HG02678 (cell line): ENCODE results near the gene ABHD10.

ENCODE experiments used
- ATAC-seq: cut with Tn5 transposase; IDR thresholded peaks from one replicate; pipeline ENCODE4 v1.9.1; 2021; ENCODE audit warnings: mild to moderate bottlenecking, moderate library complexity; ENCODE audit not compliant: unreplicated experiment

The ABHD10 gene

GRCh38 chr3:111978583-111979433 is at the start of gene ABHD10:
Gene ABHD10, plus strand, starts transcription at chr3:111979026. Its CDS starts 36 bp downstream, at chr3:111979062.
- ATAC-seq, result peak; percentile 96

- no peak for ATAC-seq
Observed at GRCh38 chr3:111929484-111929883, 49.3 kb upstream of the ABHD10 start.

GRCh38 chr3:111932946-111933345 is 45.9 kb upstream of the ABHD10 start:
- no peak for ATAC-seq

- ATAC-seq, result no peak
Observed at GRCh38 chr3:111936191-111936841, 42.5 kb upstream of the ABHD10 start.

GRCh38 chr3:111936967-111937366 is 41.9 kb upstream of the ABHD10 start:
- no peak for ATAC-seq

GRCh38 chr3:111937871-111938270 is 41.0 kb upstream of the ABHD10 start:
- ATAC-seq, result no peak

GRCh38 chr3:111939873-111940272 is 39.0 kb upstream of the ABHD10 start:
- ATAC-seq, result no peak

- ATAC-seq, result no peak
Observed at GRCh38 chr3:111943533-111943932, 35.3 kb upstream of the ABHD10 start.

- ATAC-seq, result no peak
Observed at GRCh38 chr3:111944372-111944771, 34.5 kb upstream of the ABHD10 start.

GRCh38 chr3:111947231-111947630 is 31.6 kb upstream of the ABHD10 start:
- no peak for ATAC-seq

GRCh38 chr3:111948786-111949185 is 30.0 kb upstream of the ABHD10 start:
- no peak for ATAC-seq

GRCh38 chr3:111949712-111950111 is 29.1 kb upstream of the ABHD10 start:
- no peak for ATAC-seq

- no peak for ATAC-seq
Observed at GRCh38 chr3:111951032-111951431, 27.8 kb upstream of the ABHD10 start.

GRCh38 chr3:111952086-111952485 is 26.7 kb upstream of the ABHD10 start:
- no peak for ATAC-seq

- ATAC-seq, result no peak
Observed at GRCh38 chr3:111952866-111953450, 25.9 kb upstream of the ABHD10 start.

GRCh38 chr3:111954228-111954990 is 24.4 kb upstream of the ABHD10 start:
- no peak for ATAC-seq

- no peak for ATAC-seq
Observed at GRCh38 chr3:111955876-111956275, 22.9 kb upstream of the ABHD10 start.

GRCh38 chr3:111956449-111956848 is 22.4 kb upstream of the ABHD10 start:
- ATAC-seq, result no peak

GRCh38 chr3:111956995-111957734 is 21.7 kb upstream of the ABHD10 start:
- no peak for ATAC-seq

- ATAC-seq, result no peak
Observed at GRCh38 chr3:111961461-111962164, 17.2 kb upstream of the ABHD10 start.
